ENCODE measurements around the gene ELF5. TPM values are rescaled to one million over a fixed set of nuclear protein-coding genes. Genes with fewer than 3 reads are reported as not detected.

The ELF5 gene
- total RNA-seq, 1 donor from 2014 or later: not detected

DNA sequence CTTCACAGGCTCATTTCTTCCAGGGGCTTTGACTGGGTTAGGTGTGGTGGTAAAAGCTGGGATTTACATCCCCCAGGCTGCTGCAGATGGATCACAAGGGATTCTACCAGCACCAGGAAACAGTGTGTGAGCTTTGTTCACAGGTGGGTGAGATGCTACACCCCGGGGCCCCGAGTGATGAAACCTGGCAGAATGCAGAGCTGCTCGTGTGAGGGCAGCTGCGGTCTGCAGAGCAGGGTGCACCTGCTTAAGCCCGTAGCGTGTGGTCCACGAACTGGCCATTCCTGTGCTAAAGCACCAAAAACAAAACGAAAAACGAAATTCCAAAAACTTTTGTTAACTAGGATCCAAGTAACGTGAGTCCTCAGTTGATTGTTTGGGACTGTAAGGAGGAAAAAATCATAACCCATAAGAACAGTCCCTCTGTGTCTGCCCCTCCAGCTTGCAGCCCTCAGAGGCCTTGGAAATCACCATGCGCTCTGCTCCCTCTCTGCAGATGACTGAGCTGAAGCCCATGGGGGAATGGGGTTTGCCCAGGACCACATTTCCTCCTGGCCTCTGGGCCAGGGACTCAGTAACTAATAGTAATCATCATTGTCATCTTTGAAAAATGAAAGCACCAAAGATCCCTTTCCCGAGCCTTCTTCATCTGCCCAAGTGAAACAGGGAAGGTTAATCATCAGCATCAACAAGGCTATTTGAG is 24.6 kb downstream of the ELF5 start:
- H3K27me3 Mint-ChIP-seq (ENCODE audit: unreplicated experiment): peaks cover 2% of the 10 kb centered on the region
- no peak for DNase-seq
- H3K36me3 Mint-ChIP-seq (ENCODE audit: unreplicated experiment): no peaks in the 10 kb centered on the region
- no peaks in the 10 kb centered on the region for H3K4me1 Mint-ChIP-seq (ENCODE audit: low read depth, unreplicated experiment)
- H3K4me3 Mint-ChIP-seq (ENCODE audit: unreplicated experiment): no peak overlapping the region
- TF ChIP-seq CTCF (IDR thresholded peaks at IDR 0.05; ENCODE audit: partially characterized antibody, unreplicated experiment): no peak
- H3K27ac Mint-ChIP-seq (ENCODE audit: unreplicated experiment): no peak overlapping the region
- peaks cover 3% of the 10 kb centered on the region for H3K9me3 Mint-ChIP-seq (ENCODE audit: unreplicated experiment)

- no peak for DNase-seq
- Mint-ChIP-seq H3K27ac (ENCODE audit: unreplicated experiment) (no peak overlapping the region), H3K4me1 (ENCODE audit: low read depth, unreplicated experiment) (no peaks in the 10 kb centered on the region), H3K4me3 (ENCODE audit: unreplicated experiment) (no peak overlapping the region), H3K27me3 (ENCODE audit: unreplicated experiment) (peaks cover 2% of the 10 kb centered on the region), H3K36me3 (ENCODE audit: unreplicated experiment) (no peaks in the 10 kb centered on the region), H3K9me3 (ENCODE audit: unreplicated experiment) (peaks cover 3% of the 10 kb centered on the region)
- no peak for TF ChIP-seq CTCF (IDR thresholded peaks at IDR 0.05; ENCODE audit: partially characterized antibody, unreplicated experiment)
Observed at GRCh38 chr11:34487430-34487829, 26.2 kb downstream of the ELF5 start.

GRCh38 chr11:34483106-34483874 is 30.3 kb downstream of the ELF5 start:
- Mint-ChIP-seq H3K4me3 (ENCODE audit: unreplicated experiment) (no peak overlapping the region), H3K9me3 (ENCODE audit: unreplicated experiment) (peaks cover 2% of the 10 kb centered on the region), H3K36me3 (ENCODE audit: unreplicated experiment) (no peaks in the 10 kb centered on the region), H3K27ac (ENCODE audit: unreplicated experiment) (no peak overlapping the region), H3K27me3 (ENCODE audit: unreplicated experiment) (no peaks in the 10 kb centered on the region), H3K4me1 (ENCODE audit: low read depth, unreplicated experiment) (peaks cover 2% of the 10 kb centered on the region)
- no peak for DNase-seq
- TF ChIP-seq CTCF (IDR thresholded peaks at IDR 0.05; ENCODE audit: partially characterized antibody, unreplicated experiment): no peak

GRCh38 chr11:34481307-34481706 is 32.3 kb downstream of the ELF5 start:
- H3K4me3 Mint-ChIP-seq (ENCODE audit: unreplicated experiment): no peak overlapping the region
- DNase-seq: no peak
- peaks cover 2% of the 10 kb centered on the region for H3K4me1 Mint-ChIP-seq (ENCODE audit: low read depth, unreplicated experiment)
- TF ChIP-seq CTCF (IDR thresholded peaks at IDR 0.05; ENCODE audit: partially characterized antibody, unreplicated experiment): no peak
- no peaks in the 10 kb centered on the region for H3K27me3 Mint-ChIP-seq (ENCODE audit: unreplicated experiment)
- H3K27ac Mint-ChIP-seq (ENCODE audit: unreplicated experiment): no peak overlapping the region
- H3K36me3 Mint-ChIP-seq (ENCODE audit: unreplicated experiment): no peaks in the 10 kb centered on the region
- no peaks in the 10 kb centered on the region for H3K9me3 Mint-ChIP-seq (ENCODE audit: unreplicated experiment)

DNA sequence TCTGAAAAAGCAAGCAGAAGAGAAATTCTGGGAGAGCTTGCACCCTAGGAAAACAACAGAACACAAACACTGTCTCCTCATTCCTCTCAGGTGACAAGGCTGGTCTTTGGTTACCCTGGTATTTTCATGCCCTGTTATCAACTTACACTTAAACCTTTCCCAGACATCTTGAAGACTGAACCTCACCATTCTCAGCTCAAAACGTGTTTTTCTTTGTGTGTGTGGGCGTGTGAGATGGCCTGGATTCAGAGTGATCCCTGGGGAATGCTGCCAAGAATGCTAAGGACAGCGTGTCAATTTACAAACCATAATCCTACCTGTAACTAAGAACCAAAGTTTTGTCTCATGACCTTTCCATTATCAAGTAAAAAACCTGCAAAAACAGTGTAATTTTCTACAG is 33.3 kb downstream of the ELF5 start:
- no peak for TF ChIP-seq CTCF (IDR thresholded peaks at IDR 0.05; ENCODE audit: partially characterized antibody, unreplicated experiment)
- H3K36me3 Mint-ChIP-seq (ENCODE audit: unreplicated experiment): no peaks in the 10 kb centered on the region
- no peak overlapping the region for H3K27ac Mint-ChIP-seq (ENCODE audit: unreplicated experiment)

More for the DNA sequence above, 33.3 kb downstream of the ELF5 start:
- H3K4me1 Mint-ChIP-seq (ENCODE audit: low read depth, unreplicated experiment): peaks cover 2% of the 10 kb centered on the region
- H3K4me3 Mint-ChIP-seq (ENCODE audit: unreplicated experiment): no peak overlapping the region
- H3K27me3 Mint-ChIP-seq (ENCODE audit: unreplicated experiment): no peaks in the 10 kb centered on the region
- H3K9me3 Mint-ChIP-seq (ENCODE audit: unreplicated experiment): no peaks in the 10 kb centered on the region
- no peak for DNase-seq

Data from glutamatergic neuron (in vitro differentiated cells).